ENCODE measurements around the gene STRIP2. TPM values are rescaled to one million over a fixed set of nuclear protein-coding genes. Genes with fewer than 3 reads are reported as not detected.

Gene STRIP2
- total RNA-seq, 1 donor from 2014 or later, result 6.5 TPM

GRCh38 chr7:129461809-129462208 is 27.6 kb downstream of the STRIP2 start:
- DNase-seq (ENCODE audit: low spot score, unreplicated experiment), result no peak
- Mint-ChIP-seq H3K4me1 (ENCODE audit: low read depth) (no peaks in the 10 kb centered on the region), H3K4me3 (ENCODE audit: low read depth) (no peak overlapping the region), H3K27me3 (no peaks in the 10 kb centered on the region), H3K36me3 (ENCODE audit: insufficient read depth) (no peaks in the 10 kb centered on the region), H3K9me3 (ENCODE audit: low read depth) (no peaks in the 10 kb centered on the region), H3K27ac (no peak overlapping the region)
- no peak for TF ChIP-seq CTCF (IDR thresholded peaks at IDR 0.05; ENCODE audit: unreplicated experiment)

GRCh38 chr7:129462420-129462819 is 28.2 kb downstream of the STRIP2 start:
- Mint-ChIP-seq H3K4me3 (ENCODE audit: low read depth) (no peak overlapping the region), H3K36me3 (ENCODE audit: insufficient read depth) (no peaks in the 10 kb centered on the region), H3K9me3 (ENCODE audit: low read depth) (no peaks in the 10 kb centered on the region), H3K27me3 (no peaks in the 10 kb centered on the region), H3K4me1 (ENCODE audit: low read depth) (no peaks in the 10 kb centered on the region), H3K27ac (no peak overlapping the region)
- no peak for DNase-seq (ENCODE audit: low spot score, unreplicated experiment)
- no peak for TF ChIP-seq CTCF (IDR thresholded peaks at IDR 0.05; ENCODE audit: unreplicated experiment)

GRCh38 chr7:129464194-129464593 is 30.0 kb downstream of the STRIP2 start:
- Mint-ChIP-seq H3K36me3 (ENCODE audit: insufficient read depth) (no peaks in the 10 kb centered on the region), H3K4me1 (ENCODE audit: low read depth) (no peaks in the 10 kb centered on the region), H3K4me3 (ENCODE audit: low read depth) (no peak overlapping the region), H3K27me3 (no peaks in the 10 kb centered on the region), H3K9me3 (ENCODE audit: low read depth) (no peaks in the 10 kb centered on the region), H3K27ac (no peak overlapping the region)
- no peak for DNase-seq (ENCODE audit: low spot score, unreplicated experiment)
- TF ChIP-seq CTCF (IDR thresholded peaks at IDR 0.05; ENCODE audit: unreplicated experiment), result no peak

- no peaks in the 10 kb centered on the region for H3K4me1 Mint-ChIP-seq (ENCODE audit: low read depth)
- no peak overlapping the region for H3K4me3 Mint-ChIP-seq (ENCODE audit: low read depth)
- TF ChIP-seq CTCF (IDR thresholded peaks at IDR 0.05; ENCODE audit: unreplicated experiment), result no peak
- H3K27me3 Mint-ChIP-seq, result no peaks in the 10 kb centered on the region
- DNase-seq (ENCODE audit: low spot score, unreplicated experiment), result no peak
- H3K36me3 Mint-ChIP-seq (ENCODE audit: insufficient read depth), result no peaks in the 10 kb centered on the region
- H3K27ac Mint-ChIP-seq, result no peak overlapping the region
- H3K9me3 Mint-ChIP-seq (ENCODE audit: low read depth), result no peaks in the 10 kb centered on the region
Observed at GRCh38 chr7:129465080-129465479, 30.8 kb downstream of the STRIP2 start.

- Mint-ChIP-seq H3K36me3 (ENCODE audit: insufficient read depth) (no peaks in the 10 kb centered on the region), H3K27ac (no peak overlapping the region), H3K27me3 (no peaks in the 10 kb centered on the region), H3K9me3 (ENCODE audit: low read depth) (no peaks in the 10 kb centered on the region), H3K4me3 (ENCODE audit: low read depth) (no peak overlapping the region), H3K4me1 (ENCODE audit: low read depth) (no peaks in the 10 kb centered on the region)
- TF ChIP-seq CTCF (IDR thresholded peaks at IDR 0.05; ENCODE audit: unreplicated experiment), result no peak
- DNase-seq (ENCODE audit: low spot score, unreplicated experiment), result no peak
Observed at GRCh38 chr7:129466796-129467195, 32.6 kb downstream of the STRIP2 start.
